HEK293 (cell line): Measurements from ENCODE around the gene THUMPD2.

Source experiments
- CTCF ChIP-seq: fragments of 450-650 bp; formaldehyde crosslinking; IDR thresholded peaks from 2 replicates; pipeline ENCODE4 v1.5.1; 2016; ENCODE audit warnings: missing biosample characterization, missing genetic modification characterization
- SALL2 ChIP-seq: fragments of 450-650 bp; formaldehyde crosslinking; IDR thresholded peaks from 2 replicates; pipeline ENCODE4 v1.5.0; 2017; ENCODE audit warnings: missing biosample characterization, mild to moderate bottlenecking, missing genetic modification characterization, borderline replicate concordance
- TCF7L2 ChIP-seq: IDR thresholded peaks from 2 replicates; pipeline ENCODE4 v1.6.1; 2011; ENCODE audit warnings: low read depth, mild to moderate bottlenecking, inconsistent platforms, low read length, moderate library complexity, borderline replicate concordance
- ZBTB1 ChIP-seq: fragments of 450-650 bp; formaldehyde crosslinking; IDR thresholded peaks from 2 replicates; pipeline ENCODE4 v1.5.1; 2016; ENCODE audit warnings: missing biosample characterization, missing genetic modification characterization
- ZBTB7A ChIP-seq: fragments of 450-650 bp; formaldehyde crosslinking; IDR thresholded peaks from 2 replicates; pipeline ENCODE4 v1.5.1; 2016; ENCODE audit warnings: low read depth, missing biosample characterization, missing genetic modification characterization
- ZNF350 ChIP-seq: fragments of 450-650 bp; formaldehyde crosslinking; IDR thresholded peaks from 2 replicates; pipeline ENCODE4 v1.5.0; 2017; ENCODE audit warnings: missing biosample characterization, mild to moderate bottlenecking, missing genetic modification characterization
- ZNF548 ChIP-seq: fragments of 450-650 bp; formaldehyde crosslinking; IDR thresholded peaks from 2 replicates; pipeline ENCODE4 v1.5.1; 2016; ENCODE audit warnings: missing biosample characterization, missing genetic modification characterization
- ZSCAN30 ChIP-seq: fragments of 450-650 bp; IDR thresholded peaks from 2 replicates; pipeline ENCODE4 v1.5.1; 2018; ENCODE audit warnings: missing biosample characterization, mild to moderate bottlenecking, missing genetic modification characterization, moderate library complexity

GRCh38 chr2:39728941-39729351, 50.1 kb downstream of the THUMPD2 start:
- no peak for TF ChIP-seq ZBTB7A
- TF ChIP-seq ZSCAN30 (tag by site-specific recombination) = no peak
- no peak for TF ChIP-seq ZBTB1 (tag by site-specific recombination)
- TF ChIP-seq ZNF548 (tag by site-specific recombination) = no peak
- TF ChIP-seq ZNF350 (tag by site-specific recombination) = no peak
- TF ChIP-seq SALL2 (tag by site-specific recombination) = no peak
- no peak for TF ChIP-seq TCF7L2
- 0 out of 2 replicates have a peak, but pooled peaks have one; percentile 18 for TF ChIP-seq CTCF
